Thyroid gland (tissue), 4 donors: ENCODE measurements around the gene TMEM131L.

ENCODE experiments used
- POLR2A ChIP-seq, 2 donors: fragments of 450-650 bp; IDR thresholded peaks; one replicate each; pipeline ENCODE4 v1.6.1; 2017; ENCODE audit warnings: antibody characterized with exemption in 2 of 2, mild to moderate bottlenecking in 2 of 2, moderate library complexity in 1 of 2
- TF ChIP-seq, protein P1 (sequence below), 6 experiments: fragments of 200-600 bp in 3 of 6; fragments of 450-650 bp in 3 of 6; sonication (generic) in 3 of 6; IDR thresholded peaks; one replicate each; pipeline ENCODE4 v1.5.1; 2016 to 2019; ENCODE audit warnings: antibody characterized with exemption in 6 of 6, mild to moderate bottlenecking in 2 of 6, inconsistent platforms in 1 of 6, moderate library complexity in 1 of 6

DNA sequence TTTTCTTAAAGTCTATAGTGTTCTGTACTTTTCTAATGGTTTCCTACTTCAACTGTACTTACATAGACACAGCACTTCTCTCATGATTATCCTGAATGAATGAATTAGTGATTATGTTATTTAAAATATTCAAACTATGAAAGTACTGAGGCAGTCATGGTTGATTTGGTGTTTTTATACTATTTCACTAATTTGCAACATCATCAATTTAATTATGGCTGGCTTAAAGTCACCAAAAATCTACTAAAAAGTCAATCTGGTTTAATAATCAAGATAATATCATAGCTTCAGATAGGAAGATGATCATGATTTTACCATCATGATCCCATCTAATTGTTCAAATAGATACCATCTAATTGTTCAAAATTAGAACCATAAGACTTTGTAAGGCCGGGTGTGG, 16.8 kb upstream of the TMEM131L start:
- TF ChIP-seq, protein P1, sequence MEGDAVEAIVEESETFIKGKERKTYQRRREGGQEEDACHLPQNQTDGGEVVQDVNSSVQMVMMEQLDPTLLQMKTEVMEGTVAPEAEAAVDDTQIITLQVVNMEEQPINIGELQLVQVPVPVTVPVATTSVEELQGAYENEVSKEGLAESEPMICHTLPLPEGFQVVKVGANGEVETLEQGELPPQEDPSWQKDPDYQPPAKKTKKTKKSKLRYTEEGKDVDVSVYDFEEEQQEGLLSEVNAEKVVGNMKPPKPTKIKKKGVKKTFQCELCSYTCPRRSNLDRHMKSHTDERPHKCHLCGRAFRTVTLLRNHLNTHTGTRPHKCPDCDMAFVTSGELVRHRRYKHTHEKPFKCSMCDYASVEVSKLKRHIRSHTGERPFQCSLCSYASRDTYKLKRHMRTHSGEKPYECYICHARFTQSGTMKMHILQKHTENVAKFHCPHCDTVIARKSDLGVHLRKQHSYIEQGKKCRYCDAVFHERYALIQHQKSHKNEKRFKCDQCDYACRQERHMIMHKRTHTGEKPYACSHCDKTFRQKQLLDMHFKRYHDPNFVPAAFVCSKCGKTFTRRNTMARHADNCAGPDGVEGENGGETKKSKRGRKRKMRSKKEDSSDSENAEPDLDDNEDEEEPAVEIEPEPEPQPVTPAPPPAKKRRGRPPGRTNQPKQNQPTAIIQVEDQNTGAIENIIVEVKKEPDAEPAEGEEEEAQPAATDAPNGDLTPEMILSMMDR (IDR thresholded peaks at IDR 0.05) = no peak
- no peak for TF ChIP-seq POLR2A (IDR thresholded peaks at IDR 0.05)
